Breast epithelium (tissue), 4 donors: Measurements from ENCODE around the gene KIF5B. TPM values are rescaled to one million over a fixed set of nuclear protein-coding genes. Genes with fewer than 3 reads are reported as not detected.
"Not testable (repeated sequence)": the region's sequence is repeated elsewhere in the genome, so short reads cannot be mapped to it uniquely, and the experiment has no call there.

Source experiments
- DNase-seq, 2 donors: peaks; one replicate each; pipeline ENCODE4 v3.0.0-alpha.2; 2019; ENCODE audit warnings: low spot score in 2 of 2
- H3K27ac ChIP-seq, 2 donors: fragments of 200-600 bp; sonication (generic) in 1 of 2; one replicate each; pipeline ENCODE4 v1.5.1; 2016 to 2019; ENCODE audit warnings: mild to moderate bottlenecking in 1 of 2
- H3K27me3 ChIP-seq, 2 donors: fragments of 200-600 bp; sonication (generic) in 1 of 2; one replicate each; pipeline versions ENCODE4 v1.5.1 to v1.6.0; 2017 to 2019; ENCODE audit warnings: control low read depth in 1 of 2, mild to moderate bottlenecking in 1 of 2
- H3K36me3 ChIP-seq: fragments of 200-600 bp; one replicate; pipeline ENCODE4 v1.5.1; 2019
- H3K4me1 ChIP-seq, 2 donors: fragments of 200-600 bp; sonication (generic); one replicate each; pipeline ENCODE4 v1.5.1; 2016 to 2019; ENCODE audit warnings: control low read depth in 1 of 2
- H3K4me3 ChIP-seq, 3 donors: fragments of 200-600 bp; sonication (generic); 1 replicate in 2 of 3; 2 replicates in 1 of 3; pipeline ENCODE4 v1.5.1; 2016 to 2019; ENCODE audit warnings: mild to moderate bottlenecking in 3 of 3, moderate library complexity in 2 of 3
- H3K9me3 ChIP-seq, 2 donors: fragments of 200-600 bp; sonication (generic) in 1 of 2; one replicate each; pipeline ENCODE4 v1.5.1; 2016 to 2019; ENCODE audit warnings: control low read depth in 1 of 2
- CTCF ChIP-seq, 3 donors: fragments of 450-650 bp; IDR thresholded peaks; one replicate each; pipeline ENCODE4 v1.5.1; 2016 to 2017; ENCODE audit warnings: antibody characterized with exemption in 3 of 3, mild to moderate bottlenecking in 3 of 3, moderate library complexity in 3 of 3
- POLR2A ChIP-seq: fragments of 450-650 bp; IDR thresholded peaks from one replicate; pipeline ENCODE4 v1.6.1; 2016; ENCODE audit warnings: antibody characterized with exemption, mild to moderate bottlenecking, moderate library complexity
- POLR2AphosphoS5 ChIP-seq, 3 donors: sonication (generic); formaldehyde crosslinking; IDR thresholded peaks; one replicate each; pipeline ENCODE4 v1.6.1; 2017; ENCODE audit warnings: antibody characterized with exemption in 3 of 3
- intact Hi-C: fragments of 100-400 bp; cut with DNase I; formaldehyde crosslinking; loops from one replicate; pipeline ENCODE4 v1.15.1; 2023; ENCODE audit warnings: low total_unique reads
- total RNA-seq, 3 donors: library from RNA; depleted of rRNA; stranded (reverse); fragments of >200 nt; gene quantifications; one replicate each; pipeline ENCODE4 v1.1.0, GENCODE V29; 2016

The KIF5B gene
- total RNA-seq, 3 donors from 2014 or later, result 104 to 115 (median 108) TPM

- H3K9me3 ChIP-seq, result peaks cover 0 to 2% of the 10 kb centered on the region in 2 donors
- no peak overlapping the region for H3K4me3 ChIP-seq
- no peak for DNase-seq
- no peak for TF ChIP-seq CTCF (IDR thresholded peaks at IDR 0.05)
- no peak for TF ChIP-seq POLR2AphosphoS5 (IDR thresholded peaks at IDR 0.05)
- TF ChIP-seq POLR2A, result no peak
- H3K36me3 ChIP-seq, result no peaks in the 10 kb centered on the region
- H3K27me3 ChIP-seq, result no peaks in the 10 kb centered on the region
- intact Hi-C loops, result no loop called here
- H3K27ac ChIP-seq, result no peak overlapping the region
- H3K4me1 ChIP-seq, result no peaks in the 10 kb centered on the region
These were observed 47.5 kb upstream of the KIF5B start for GRCh38 chr10:32103721-32104120.

- H3K9me3 ChIP-seq, intact Hi-C loops, H3K36me3 ChIP-seq, DNase-seq, H3K4me1 ChIP-seq, H3K4me3 ChIP-seq, H3K27me3 ChIP-seq, H3K27ac ChIP-seq: not testable (repeated sequence)
These were observed 42.5 kb upstream of the KIF5B start for GRCh38 chr10:32098566-32099259.

- H3K36me3 ChIP-seq, result no peaks in the 10 kb centered on the region
- H3K9me3 ChIP-seq, result peaks cover 0 to 6% of the 10 kb centered on the region in 2 donors
- intact Hi-C loops, result no loop called here
These were observed 39.0 kb upstream of the KIF5B start for GRCh38 chr10:32095116-32095733.

GRCh38 chr10:32093650-32094049, 37.4 kb upstream of the KIF5B start:
- no peaks in the 10 kb centered on the region for H3K36me3 ChIP-seq
- H3K9me3 ChIP-seq, result peaks cover 0 to 4% of the 10 kb centered on the region in 2 donors
- TF ChIP-seq POLR2A (no peak), CTCF (IDR thresholded peaks at IDR 0.05) (no peak), POLR2AphosphoS5 (IDR thresholded peaks at IDR 0.05) (no peak)
- H3K27ac ChIP-seq, result no peak overlapping the region
- no peak overlapping the region for H3K4me3 ChIP-seq
- intact Hi-C loops, result no loop called here
- no peak for DNase-seq
- no peaks in the 10 kb centered on the region for H3K27me3 ChIP-seq
- H3K4me1 ChIP-seq, result no peaks in the 10 kb centered on the region

More at GRCh38 chr10:32095116-32095733, 39.0 kb upstream of the KIF5B start:
- no peak for DNase-seq
- no peak overlapping the region for H3K4me3 ChIP-seq
- no peaks in the 10 kb centered on the region for H3K27me3 ChIP-seq
- TF ChIP-seq POLR2A, result no peak
- no peak for TF ChIP-seq CTCF (IDR thresholded peaks at IDR 0.05)
- no peak for TF ChIP-seq POLR2AphosphoS5 (IDR thresholded peaks at IDR 0.05)
- H3K4me1 ChIP-seq, result no peaks in the 10 kb centered on the region
- no peak overlapping the region for H3K27ac ChIP-seq

GRCh38 chr10:32091046-32091445, 34.8 kb upstream of the KIF5B start:
- Histone ChIP-seq H3K36me3 (no peaks in the 10 kb centered on the region), H3K4me1 (no peaks in the 10 kb centered on the region), H3K4me3 (no peak overlapping the region), H3K27ac (no peak overlapping the region), H3K9me3 (no peaks in the 10 kb centered on the region), H3K27me3 (no peaks in the 10 kb centered on the region)
- intact Hi-C loops, result no loop called here
- no peak for DNase-seq
- TF ChIP-seq CTCF (IDR thresholded peaks at IDR 0.05) (no peak), POLR2AphosphoS5 (IDR thresholded peaks at IDR 0.05) (no peak), POLR2A (no peak)
